Duodenal mucosa (tissue), 2 donors: ENCODE measurements around the gene HJURP.

Source experiments
- H3K27ac ChIP-seq: one replicate; pipeline ENCODE4 v1.7.0; 2013; ENCODE audit warnings: low read depth, low read length
- H3K27me3 ChIP-seq, 2 donors: one replicate each; pipeline ENCODE4 v1.7.0; 2013; ENCODE audit warnings: low read length in 2 of 2, control low read depth in 1 of 2; ENCODE audit not compliant: insufficient read depth in 2 of 2, control insufficient read depth in 1 of 2
- H3K36me3 ChIP-seq, 2 donors: one replicate each; pipeline ENCODE4 v1.7.0; 2013; ENCODE audit warnings: low read length in 2 of 2, control low read depth in 1 of 2; ENCODE audit not compliant: insufficient read depth in 2 of 2, control insufficient read depth in 1 of 2
- H3K4me1 ChIP-seq, 2 donors: one replicate each; pipeline ENCODE4 v1.7.0; 2013; ENCODE audit warnings: low read length in 2 of 2, control low read depth in 1 of 2; ENCODE audit not compliant: insufficient read depth in 2 of 2, control insufficient read depth in 1 of 2
- H3K4me3 ChIP-seq, 2 donors: one replicate each; pipeline ENCODE4 v1.7.0; 2013; ENCODE audit warnings: low read length in 2 of 2, low read depth in 1 of 2
- H3K9ac ChIP-seq, 2 donors: one replicate each; pipeline ENCODE4 v1.7.0; 2013; ENCODE audit warnings: low read length in 2 of 2, low read depth in 1 of 2
- H3K9me3 ChIP-seq, 2 donors: one replicate each; pipeline ENCODE4 v1.7.0; 2013; ENCODE audit warnings: low read length in 2 of 2, control low read depth in 1 of 2; ENCODE audit not compliant: control insufficient read depth in 1 of 2

The HJURP gene

GRCh38 chr2:233803994-233804393, 50.3 kb downstream of the HJURP start:
- Histone ChIP-seq H3K36me3 (no peaks in the 10 kb centered on the region), H3K27ac (no peak overlapping the region), H3K27me3 (no peaks in the 10 kb centered on the region), H3K4me3 (no peak overlapping the region), H3K9ac (no peak overlapping the region), H3K4me1 (no peaks in the 10 kb centered on the region), H3K9me3 (no peaks in the 10 kb centered on the region)

DNA sequence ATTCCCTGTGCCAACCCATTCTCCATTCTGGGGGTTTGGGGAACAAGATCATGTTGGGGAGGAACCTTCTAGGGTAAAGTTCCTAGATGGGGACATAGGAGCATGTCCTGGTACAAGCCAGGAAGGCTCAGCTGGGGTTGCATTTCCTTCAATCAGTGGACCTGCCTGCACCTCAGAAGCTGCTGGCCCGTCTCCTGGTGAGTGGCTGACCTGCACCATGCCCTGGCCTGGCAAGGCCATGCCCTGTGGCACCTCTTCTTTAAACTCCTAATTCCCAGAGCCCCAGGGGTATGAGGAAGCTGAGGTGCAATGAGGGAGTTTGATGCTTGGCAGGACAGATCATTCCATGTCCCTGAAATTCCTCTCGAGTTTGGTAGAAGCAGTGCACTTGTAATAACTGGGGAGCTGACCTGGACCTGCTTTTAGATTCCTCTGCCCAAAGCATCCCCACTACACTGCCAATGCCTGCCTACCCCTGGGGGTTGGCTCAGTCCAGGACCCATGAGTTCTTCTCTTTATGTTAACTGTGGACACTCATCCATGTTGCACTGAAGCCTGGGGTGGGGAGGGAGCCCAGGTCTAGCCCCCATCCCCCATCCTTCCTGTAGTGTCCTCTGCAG, 50.9 kb downstream of the HJURP start:
- Histone ChIP-seq H3K9me3 (no peaks in the 10 kb centered on the region), H3K27me3 (no peaks in the 10 kb centered on the region), H3K36me3 (no peaks in the 10 kb centered on the region), H3K4me1 (no peaks in the 10 kb centered on the region), H3K4me3 (no peak overlapping the region), H3K27ac (no peak overlapping the region), H3K9ac (no peak overlapping the region)

GRCh38 chr2:233802132-233802815, 52.1 kb downstream of the HJURP start:
- Histone ChIP-seq H3K27me3 (no peaks in the 10 kb centered on the region), H3K4me3 (no peak overlapping the region), H3K27ac (no peak overlapping the region), H3K36me3 (no peaks in the 10 kb centered on the region), H3K9ac (no peak overlapping the region), H3K4me1 (no peaks in the 10 kb centered on the region), H3K9me3 (no peaks in the 10 kb centered on the region)

- no peaks in the 10 kb centered on the region for H3K9me3 ChIP-seq
Observed at GRCh38 chr2:233801357-233802131, 52.8 kb downstream of the HJURP start.

DNA sequence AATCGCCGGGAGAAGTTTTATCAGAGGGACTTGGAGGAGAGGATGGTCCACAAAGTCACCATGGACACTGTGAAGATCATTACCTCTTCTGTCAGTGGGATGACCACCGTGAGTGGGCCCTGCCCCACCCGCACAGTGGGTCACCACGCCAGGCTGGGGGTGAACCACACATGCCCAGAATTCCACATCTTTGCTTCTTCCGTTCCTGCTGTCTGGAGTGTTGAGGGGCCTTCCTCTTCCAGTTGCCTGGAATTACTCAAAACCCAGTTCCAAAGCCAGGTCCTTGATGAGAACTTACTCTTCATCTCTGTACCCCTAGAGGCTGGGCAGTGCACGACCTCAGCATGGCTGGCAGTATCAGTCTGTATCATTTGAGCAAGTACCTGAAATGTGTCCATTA, 54.1 kb downstream of the HJURP start:
- Histone ChIP-seq H3K27ac (no peak overlapping the region), H3K9me3 (no peaks in the 10 kb centered on the region), H3K9ac (no peak overlapping the region), H3K4me1 (no peaks in the 10 kb centered on the region), H3K27me3 (no peaks in the 10 kb centered on the region), H3K36me3 (no peaks in the 10 kb centered on the region), H3K4me3 (no peak overlapping the region)

More at GRCh38 chr2:233801357-233802131, 52.8 kb downstream of the HJURP start:
- no peaks in the 10 kb centered on the region for H3K27me3 ChIP-seq
- no peak overlapping the region for H3K4me3 ChIP-seq
- H3K4me1 ChIP-seq: no peaks in the 10 kb centered on the region
- H3K9ac ChIP-seq: no peak overlapping the region
- H3K36me3 ChIP-seq: no peaks in the 10 kb centered on the region
- no peak overlapping the region for H3K27ac ChIP-seq

GRCh38 chr2:233799716-233800115, 54.6 kb downstream of the HJURP start:
- H3K4me3 ChIP-seq: no peak overlapping the region
- H3K9me3 ChIP-seq: no peaks in the 10 kb centered on the region
- H3K4me1 ChIP-seq: no peaks in the 10 kb centered on the region
- no peaks in the 10 kb centered on the region for H3K36me3 ChIP-seq
- H3K27ac ChIP-seq: no peak overlapping the region
- no peaks in the 10 kb centered on the region for H3K27me3 ChIP-seq
- H3K9ac ChIP-seq: no peak overlapping the region

GRCh38 chr2:233799087-233799665, 55.2 kb downstream of the HJURP start:
- Histone ChIP-seq H3K4me1 (no peaks in the 10 kb centered on the region), H3K4me3 (no peak overlapping the region), H3K36me3 (no peaks in the 10 kb centered on the region), H3K9me3 (no peaks in the 10 kb centered on the region), H3K27ac (no peak overlapping the region), H3K9ac (no peak overlapping the region), H3K27me3 (no peaks in the 10 kb centered on the region)

GRCh38 chr2:233798335-233799086, 55.8 kb downstream of the HJURP start:
- Histone ChIP-seq H3K27me3 (no peaks in the 10 kb centered on the region), H3K9me3 (no peaks in the 10 kb centered on the region), H3K4me3 (no peak overlapping the region), H3K27ac (no peak overlapping the region), H3K4me1 (peaks cover 0 to 3% of the 10 kb centered on the region in 2 donors), H3K9ac (no peak overlapping the region), H3K36me3 (no peaks in the 10 kb centered on the region)

DNA sequence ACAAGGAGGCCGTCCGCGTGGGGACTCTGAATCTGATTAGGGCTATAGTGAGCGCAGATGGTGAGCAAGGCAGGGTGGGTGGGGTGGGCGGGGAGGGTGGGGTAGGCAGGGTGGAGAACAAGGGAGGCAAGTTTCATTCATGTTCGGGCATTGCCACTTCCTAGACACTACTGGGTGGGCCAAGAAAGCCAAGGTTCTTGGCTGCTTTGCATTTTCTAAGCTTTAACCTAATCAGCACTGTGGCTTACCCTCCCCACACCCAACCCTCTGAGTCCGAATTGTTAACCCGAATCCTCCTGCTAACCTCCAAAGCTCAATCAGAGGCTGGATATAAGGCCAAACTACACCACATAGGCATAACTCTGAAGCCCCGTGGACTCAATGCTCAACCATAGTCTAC, 58.1 kb downstream of the HJURP start:
- Histone ChIP-seq H3K4me1 (peaks cover 0 to 7% of the 10 kb centered on the region in 2 donors), H3K9me3 (no peaks in the 10 kb centered on the region), H3K9ac (no peak overlapping the region), H3K27me3 (no peaks in the 10 kb centered on the region), H3K27ac (no peak overlapping the region), H3K4me3 (no peak overlapping the region), H3K36me3 (no peaks in the 10 kb centered on the region)
